ENCODE measurements around the gene ZFC3H1. TPM values are rescaled to one million over a fixed set of nuclear protein-coding genes. Genes with fewer than 3 reads are reported as not detected.

Gene ZFC3H1
- total and polyA plus RNA-seq, 2 of the 8 experiments (the other 6 are each of a cell fraction or from before 2014, with no cell fraction given): 20.0 to 32.4 TPM

DNA sequence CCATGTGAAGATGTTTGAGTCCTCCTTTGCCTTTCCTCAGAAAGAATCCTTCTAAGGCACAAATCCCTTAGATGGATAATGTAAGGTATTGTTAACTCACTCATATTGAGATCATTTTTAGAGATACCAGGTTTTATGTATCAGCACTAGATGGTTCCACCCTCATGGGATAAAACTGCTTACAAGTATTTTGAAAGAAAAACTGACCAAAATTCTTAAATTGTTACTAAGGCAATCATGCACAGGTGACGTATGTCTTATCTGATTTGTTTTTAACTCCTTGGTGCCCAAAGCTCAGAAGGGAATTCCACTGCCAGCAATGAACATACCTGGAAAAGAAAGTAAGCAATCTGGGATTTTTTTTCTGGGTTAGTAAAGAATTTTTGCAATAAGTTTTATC is 78.4 kb downstream of the ZFC3H1 start:
- no peak overlapping the region for H3K23ac ChIP-seq (ENCODE audit: insufficient read length)
- no peak for FAIRE-seq
- no peak overlapping the region for H2BK5ac ChIP-seq (ENCODE audit: low read depth, low read length)
- H3K14ac ChIP-seq (ENCODE audit: insufficient read length): no peak overlapping the region
- no peak overlapping the region for H2BK20ac ChIP-seq (ENCODE audit: low read length)
- no peaks in the 10 kb centered on the region for H4K20me1 ChIP-seq (replicated peaks in 1 of 2; ENCODE audit: control insufficient read depth in 1 of 2, insufficient read depth in 2 of 2, low read length in 2 of 2)
- no peaks in the 10 kb centered on the region for H3K79me1 ChIP-seq (ENCODE audit: low read depth, low read length)
- H3K4me2 ChIP-seq (ENCODE audit: insufficient read depth in 1 of 2, low read depth in 2 of 2, low read length in 2 of 2): no peak overlapping the region
- no peak overlapping the region for H3K56ac ChIP-seq (replicated peaks; ENCODE audit: insufficient read length, low read depth, low read length)
- no peak overlapping the region for H2AK5ac ChIP-seq (ENCODE audit: low read depth, low read length)
- H3K36me3 ChIP-seq (ENCODE audit: control insufficient read depth in 2 of 4, insufficient read depth in 4 of 4, low read length in 3 of 4): no peaks in the 10 kb centered on the region
- no peaks in the 10 kb centered on the region for H3K23me2 ChIP-seq (ENCODE audit: low read depth, low read length)
- H3K4me1 ChIP-seq (replicated peaks in 1 of 4; ENCODE audit: control insufficient read depth in 3 of 4, insufficient read depth in 4 of 4, low read length in 3 of 4): peaks cover 0 to 3% (median 0%) of the 10 kb centered on the region in 4 experiments; a peak in 1 of 7 replicates
- no peak overlapping the region for H3K4ac ChIP-seq (replicated peaks; ENCODE audit: insufficient read length, low read depth, low read length)
- H4K5ac ChIP-seq (ENCODE audit: insufficient read length, low read depth, low read length): no peak overlapping the region
- POLR2A ChIA-PET (ENCODE audit: partially characterized antibody): no interaction called here
- no peaks in the 10 kb centered on the region for H3K79me2 ChIP-seq (ENCODE audit: control insufficient read depth in 1 of 2, insufficient read depth in 2 of 2, low read length in 2 of 2)
- H3K18ac ChIP-seq (ENCODE audit: extremely low read depth, low read length): no peak overlapping the region
- H2BK15ac ChIP-seq (ENCODE audit: low read length): no peak overlapping the region
- H4K8ac ChIP-seq (ENCODE audit: extremely low read depth, insufficient read depth, low read length): no peak overlapping the region
- 94% methylated on average over 1 of the region's 1 CpG; no CpG with 5 or more reads in 1 of the 2 experiments for WGBS, 2 experiments (ENCODE audit: extremely low coverage in 1 of 2, insufficient coverage in 1 of 2, insufficient read length in 1 of 2, insufficient replicate concordance in 2 of 2, low coverage in 1 of 2, low lambda C conversion rate in 2 of 2, missing lambda C conversion rate in 1 of 2)
- H4K91ac ChIP-seq (replicated peaks; ENCODE audit: insufficient read length, low read length): no peak overlapping the region
- H3K4me3 ChIP-seq (ENCODE audit: extremely low read depth in 1 of 4, insufficient read depth in 2 of 4, low read depth in 3 of 4, low read length in 4 of 4): no peak overlapping the region
- no peak for DNase-seq (ENCODE audit: low read depth in 1 of 2, low spot score in 2 of 2)
- no peak for TF ChIP-seq HDAC6 (IDR thresholded peaks at IDR 0.05; ENCODE audit: low read depth, low read length)
- H2BK120ac ChIP-seq (replicated peaks; ENCODE audit: low read depth, low read length): no peak overlapping the region
- CTCF ChIA-PET (ENCODE audit: partially characterized antibody): interaction anchor here (0.6 to 0.7 kb wide), 2 partner anchors 146 to 193 kb away, joined by 3 read pairs; no protein-coding TSS in a partner anchor
- no peak overlapping the region for H3K27ac ChIP-seq (ENCODE audit: low read depth, low read length)
- H3K9me3 ChIP-seq (ENCODE audit: insufficient read depth in 2 of 2, low read depth in 1 of 2, low read length in 1 of 2): no peaks in the 10 kb centered on the region
- no peaks in the 10 kb centered on the region for H3K27me3 ChIP-seq (replicated peaks in 1 of 4; ENCODE audit: control insufficient read depth in 3 of 4, extremely low read depth in 1 of 4, insufficient read depth in 3 of 4, low read length in 3 of 4)
- no peak overlapping the region for H2BK12ac ChIP-seq (ENCODE audit: low read depth, low read length)
- H3K9ac ChIP-seq (replicated peaks in 1 of 4; ENCODE audit: extremely low read depth in 1 of 4, low read depth in 3 of 4, low read length in 3 of 4): no peak overlapping the region
- no peak overlapping the region for H2AFZ ChIP-seq (ENCODE audit: low read length)

Measured in H1 (cell line).